Measurements from ENCODE around the gene TLE5. TPM values are rescaled to one million over a fixed set of nuclear protein-coding genes. Genes with fewer than 3 reads are reported as not detected.
"Not testable (repeated sequence)": the region's sequence is repeated elsewhere in the genome, so short reads cannot be mapped to it uniquely, and the experiment has no call there.

TLE5 gene
- total RNA-seq, 1 experiment from 2014 or later = 208 TPM

DNA sequence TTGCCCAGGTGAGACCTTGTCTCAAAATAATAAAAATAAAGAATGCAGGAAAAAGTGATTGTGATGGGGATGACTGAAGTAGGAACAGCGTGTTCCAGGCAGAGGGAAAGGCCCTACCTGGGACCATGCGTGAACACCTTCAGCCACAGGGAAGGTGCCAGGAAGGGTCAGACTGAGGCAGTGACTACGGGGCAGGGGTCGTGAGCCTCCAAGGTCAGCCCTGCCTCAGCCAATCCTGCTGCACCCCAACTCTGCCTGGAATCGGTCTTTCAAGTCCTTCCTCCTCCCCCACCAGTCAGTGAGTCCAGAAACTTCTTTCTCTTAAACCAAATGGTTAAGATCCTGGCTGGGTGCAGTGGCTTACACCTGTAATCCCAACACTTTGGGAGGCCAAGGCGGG is 17.1 kb downstream of the TLE5 start:
- no peak for DNase-seq (ENCODE audit: low read depth)

DNA sequence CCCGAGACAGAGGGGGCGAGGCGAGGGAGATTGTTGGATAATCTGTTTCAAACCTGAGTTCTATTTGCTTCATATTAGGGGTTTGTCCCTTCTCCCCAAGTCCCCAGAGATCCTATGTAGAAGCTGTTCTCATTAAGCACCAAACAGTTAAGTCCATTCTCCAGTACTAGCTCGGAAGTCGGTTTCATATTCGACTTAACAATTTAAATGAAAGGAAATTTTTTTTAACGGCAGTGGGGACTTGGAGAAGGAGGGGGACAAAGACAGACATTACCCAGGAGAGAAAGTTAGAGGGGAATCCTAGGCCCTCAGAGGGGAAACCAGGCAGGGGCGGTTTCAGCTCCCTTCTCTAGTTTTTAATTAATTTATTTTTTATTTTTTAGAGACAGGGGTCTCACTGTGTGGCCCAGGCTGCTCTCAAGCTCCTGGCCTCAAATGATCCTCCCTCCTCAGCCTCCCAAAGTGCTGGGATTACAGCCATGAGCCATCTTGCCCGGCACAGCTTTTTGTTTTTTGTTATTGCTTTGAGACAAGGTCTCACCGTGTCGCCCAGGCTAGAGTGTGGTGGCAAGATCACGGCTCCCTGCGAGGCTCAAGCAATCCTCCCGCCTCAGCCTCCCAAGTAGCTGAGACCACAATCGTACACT is 19.6 kb downstream of the TLE5 start:
- no peak for DNase-seq (ENCODE audit: low read depth)

DNA sequence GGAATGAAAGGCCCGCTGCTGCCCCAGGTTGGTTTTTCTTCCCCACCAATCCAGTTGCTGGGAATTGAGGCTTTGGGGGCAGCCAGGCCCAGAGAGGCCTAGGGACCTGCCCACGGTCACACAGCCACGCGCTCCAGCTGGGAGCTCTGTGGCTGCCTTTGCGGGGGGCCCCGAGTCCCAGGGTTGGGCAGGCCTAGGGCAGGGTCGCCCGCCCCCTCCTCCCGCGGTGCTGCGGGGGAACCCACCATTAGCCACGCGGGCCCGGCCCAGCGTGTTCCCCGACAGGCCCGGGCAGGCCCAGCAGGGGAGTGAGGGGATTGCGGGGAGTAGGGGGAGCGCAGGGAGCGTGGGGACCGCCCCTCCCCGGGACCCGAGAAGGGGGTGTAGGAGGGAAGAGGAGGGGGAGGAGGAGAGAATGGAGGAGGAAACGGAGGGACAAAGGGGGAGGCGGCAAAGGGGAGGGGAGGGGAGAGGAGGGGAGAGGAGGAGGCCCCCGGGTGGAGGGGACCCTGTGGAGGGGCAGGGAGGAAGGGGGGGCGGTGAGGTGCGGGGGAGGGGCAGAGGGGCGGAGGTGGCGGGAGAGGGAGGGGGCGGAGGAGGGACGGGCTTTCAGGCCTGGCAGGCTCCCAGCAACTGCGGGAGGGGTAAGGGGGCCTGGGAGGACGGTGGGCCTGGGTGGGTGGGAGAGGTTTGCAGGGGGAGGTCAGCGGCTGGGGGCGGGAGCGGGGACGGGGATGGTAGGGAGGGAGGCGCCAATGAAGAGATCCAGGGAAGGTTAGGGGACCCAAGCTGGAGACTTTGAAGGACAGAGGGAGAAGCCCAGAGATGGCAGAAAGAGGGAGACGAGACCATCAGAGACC is 20.3 kb downstream of the TLE5 start:
- no peak for DNase-seq (ENCODE audit: low read depth)

DNA sequence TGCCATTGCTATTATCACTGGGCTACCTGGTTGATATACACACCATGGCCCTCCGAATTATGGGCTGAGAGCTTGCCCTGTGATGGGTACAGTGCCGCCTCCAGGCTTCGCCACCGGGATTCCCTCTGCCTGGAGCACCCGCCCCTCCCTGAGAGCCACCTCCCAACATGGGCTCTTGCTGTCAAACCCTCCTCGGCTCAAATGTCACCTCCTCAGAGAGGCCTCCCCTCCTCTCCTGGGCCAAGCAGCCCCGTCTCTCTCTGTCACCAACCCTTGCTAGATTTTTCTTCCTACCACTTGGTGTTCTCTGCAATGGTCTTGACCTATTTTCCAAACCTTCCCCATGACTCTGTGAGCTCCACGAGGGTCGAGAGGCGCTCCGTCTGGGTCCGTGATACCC is 21.0 kb downstream of the TLE5 start:
- no peak for DNase-seq (ENCODE audit: low read depth)

DNA sequence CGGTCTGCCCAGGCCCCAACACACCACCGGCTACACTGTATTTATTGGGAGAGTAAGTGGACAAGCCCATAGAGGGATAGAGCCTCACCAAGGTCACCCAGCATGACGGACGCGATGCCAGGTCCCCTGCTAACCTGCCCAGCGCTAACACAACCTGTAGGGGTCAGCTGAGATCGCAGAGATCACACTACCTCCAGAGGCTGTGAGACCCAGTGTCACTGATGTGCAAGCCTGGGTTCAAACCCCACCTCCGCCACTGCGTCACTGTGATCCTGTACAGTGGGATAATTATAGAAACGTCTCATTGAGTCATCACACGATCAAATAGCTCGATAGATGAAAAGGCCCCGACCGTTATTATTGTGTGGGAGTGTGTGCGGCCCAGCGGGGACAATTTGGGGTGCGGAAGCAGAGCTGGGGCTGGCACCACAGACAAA is 22.6 kb downstream of the TLE5 start:
- no peak for DNase-seq (ENCODE audit: low read depth)

DNA sequence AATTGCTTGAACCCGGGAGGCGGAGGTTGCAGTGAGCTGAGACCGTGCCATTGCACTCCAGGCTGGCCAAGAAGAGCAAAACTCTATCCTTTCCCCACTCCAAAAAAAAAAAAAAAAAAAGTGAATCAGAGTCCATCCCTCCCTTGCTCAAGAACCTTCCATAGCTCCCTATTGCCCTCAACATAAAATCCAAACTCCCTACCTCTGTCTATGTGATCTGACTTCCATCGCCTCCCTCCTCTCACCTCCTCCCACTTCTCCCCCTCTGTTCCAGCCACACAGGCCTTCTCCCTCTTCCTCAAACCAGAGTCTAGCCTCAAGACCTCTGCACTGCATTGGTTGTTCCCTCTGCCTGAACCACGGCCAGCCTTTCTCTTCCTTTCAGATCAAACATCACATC is 23.2 kb downstream of the TLE5 start:
- no peak for DNase-seq (ENCODE audit: low read depth)

DNA sequence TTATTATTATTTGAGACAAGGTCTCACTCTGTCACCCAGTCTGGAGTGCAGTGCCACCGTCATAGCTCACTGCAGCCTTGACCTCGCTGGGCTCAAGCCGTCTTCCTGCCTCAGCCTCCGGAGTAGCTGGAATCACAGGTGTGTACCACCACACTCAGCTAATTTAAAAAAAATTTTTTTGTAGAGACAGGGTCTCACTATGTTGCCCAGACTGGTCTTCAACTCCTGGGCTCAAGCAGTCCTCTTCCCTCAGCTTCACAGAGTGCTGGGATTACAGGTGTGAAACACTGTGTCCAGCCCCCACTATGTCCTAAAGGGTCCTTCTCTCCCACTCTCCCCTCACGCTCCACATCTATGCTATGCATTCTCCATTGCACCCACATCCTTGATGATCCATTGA is 24.1 kb downstream of the TLE5 start:
- DNase-seq (ENCODE audit: low read depth) = no peak

DNA sequence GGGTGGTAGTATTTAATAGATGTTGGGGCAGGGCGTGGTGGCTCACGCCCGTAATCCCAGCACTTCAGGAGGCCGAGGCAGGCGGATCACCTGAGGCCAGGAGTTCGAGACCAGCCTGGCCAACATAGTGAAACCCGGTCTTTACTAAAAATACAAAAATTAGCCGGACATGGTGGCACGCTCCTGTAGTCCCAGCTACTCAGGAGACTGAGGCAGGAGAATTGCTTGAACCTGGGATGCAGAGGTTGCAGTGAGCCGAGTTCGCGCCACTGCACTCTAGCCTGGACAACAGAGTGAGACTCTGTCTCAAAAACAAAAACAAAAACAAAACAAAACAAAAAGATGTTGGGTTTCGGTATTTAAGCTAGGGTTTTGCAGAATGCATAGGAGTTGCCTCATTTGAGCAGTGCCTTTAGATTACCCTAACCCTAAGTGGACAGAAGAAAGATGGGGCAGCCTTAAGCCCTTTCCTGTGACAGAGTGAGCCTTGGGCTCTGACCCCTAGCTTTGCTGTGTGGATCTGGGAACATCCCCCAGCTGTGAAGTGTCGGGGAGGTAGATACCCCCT is 25.2 kb downstream of the TLE5 start:
- not testable (repeated sequence) for DNase-seq (ENCODE audit: low read depth)

DNA sequence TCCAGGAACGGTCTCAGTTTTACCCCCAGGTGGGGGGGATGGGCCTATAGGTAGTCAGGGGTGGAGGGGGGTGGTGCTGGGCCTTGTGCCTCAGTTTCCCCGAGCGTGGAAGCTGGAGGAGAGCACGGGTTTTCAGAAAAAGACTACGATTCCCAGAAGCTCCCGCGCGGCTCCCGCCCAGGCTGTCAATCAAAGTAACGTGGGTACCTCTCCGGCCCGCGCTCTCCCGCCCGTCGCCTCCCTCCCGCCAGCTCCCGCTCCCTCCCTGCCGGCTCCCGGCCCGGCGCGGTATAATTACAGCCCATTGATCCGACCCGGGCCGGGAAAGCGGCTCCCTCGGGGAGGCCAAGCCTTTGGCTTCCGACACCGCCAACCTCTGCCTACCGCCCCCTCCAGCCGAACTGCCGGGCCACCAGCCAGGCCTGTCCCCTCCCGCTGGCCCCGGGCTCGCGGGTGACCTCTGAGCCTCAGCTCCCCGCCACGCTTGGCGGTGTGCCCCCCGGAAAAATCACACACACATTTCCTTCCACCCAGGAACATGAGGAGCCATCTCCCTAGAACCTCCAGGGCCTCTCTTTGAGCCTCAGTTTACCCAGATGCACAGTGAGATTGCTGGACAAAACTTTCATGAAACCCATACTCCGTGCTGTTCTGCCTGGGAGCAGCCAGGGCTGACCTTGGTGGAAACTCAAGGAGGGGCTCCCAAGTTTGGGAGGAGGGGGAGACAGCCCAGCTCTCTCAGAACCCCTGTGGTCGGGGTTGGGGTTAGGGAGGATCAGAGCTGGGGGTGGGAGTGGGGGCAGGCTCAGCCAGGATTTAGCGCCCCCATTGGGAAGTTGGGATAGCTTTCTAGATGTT is 25.9 kb downstream of the TLE5 start:
- DNase-seq (ENCODE audit: low read depth) = peak; percentile 90

DNA sequence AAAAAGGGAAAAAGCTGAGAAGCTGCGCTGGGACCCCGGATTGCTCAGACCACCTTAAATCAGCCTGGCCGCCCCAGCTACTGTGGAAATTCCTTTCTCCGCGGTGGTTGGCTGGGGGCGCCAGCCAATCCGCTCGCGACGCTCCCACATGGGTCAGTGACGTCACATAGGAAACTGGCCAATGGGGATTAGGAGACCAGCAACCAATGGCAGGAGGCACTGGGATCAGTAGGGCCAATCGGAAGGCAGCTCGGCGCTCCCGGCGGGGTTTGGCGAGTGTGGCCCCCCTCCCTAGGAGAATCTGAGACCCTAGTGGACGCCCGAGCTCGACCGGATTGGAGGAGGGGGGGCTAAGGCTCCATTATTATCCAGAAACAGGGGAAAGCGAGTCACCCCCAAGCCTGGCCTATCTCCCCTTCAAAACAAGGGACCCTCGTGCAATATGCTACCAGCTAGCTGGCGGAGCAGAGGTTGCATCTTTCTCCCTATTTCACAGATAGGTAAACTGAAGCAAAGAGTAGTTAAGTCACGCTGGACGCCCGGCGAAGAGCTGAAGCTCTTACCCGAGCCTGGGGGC is 26.7 kb downstream of the TLE5 start:
- DNase-seq (ENCODE audit: low read depth) = peak; percentile 99

DNA sequence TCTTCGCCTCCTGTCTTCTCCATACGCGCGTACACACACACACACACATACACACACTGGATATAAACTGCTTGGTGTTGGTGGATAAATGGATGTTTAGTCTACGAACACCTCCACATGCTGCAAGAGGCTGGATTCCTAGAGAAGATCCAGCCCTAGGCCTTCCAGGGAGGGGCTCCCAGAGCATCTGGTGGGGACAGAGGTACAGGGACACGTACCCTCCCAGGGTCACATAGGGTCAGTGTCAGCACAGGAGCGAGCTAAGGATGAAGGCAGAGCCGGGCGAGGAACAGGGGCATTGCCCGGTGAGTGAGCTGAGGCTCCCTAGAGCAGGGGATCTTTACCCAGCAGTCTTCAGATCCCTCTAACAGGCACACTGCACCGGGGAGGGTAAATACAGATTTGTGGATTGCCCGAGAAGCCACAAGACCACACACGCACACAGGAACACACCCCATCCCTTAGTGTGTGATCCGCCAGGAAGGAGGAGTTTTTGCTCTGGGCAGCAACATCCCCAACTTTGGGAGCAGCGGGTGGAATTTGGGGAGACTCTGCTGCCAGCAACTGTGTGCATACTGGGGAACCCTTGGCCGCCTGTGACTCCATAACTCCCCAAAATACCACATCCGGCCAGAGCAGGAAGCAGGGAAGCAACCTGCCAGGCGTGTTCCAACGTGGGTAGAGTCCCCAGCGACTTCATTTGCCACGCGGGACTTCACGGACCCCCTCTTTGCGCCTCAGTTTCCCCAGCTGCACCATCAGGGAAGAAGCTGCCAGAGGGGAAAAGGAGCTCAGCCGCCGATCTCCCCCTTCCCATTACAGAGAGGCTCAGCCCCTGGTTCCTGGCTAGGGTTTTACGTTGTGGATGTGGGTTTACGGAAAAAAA is 27.4 kb downstream of the TLE5 start:
- peak; percentile 66 for DNase-seq (ENCODE audit: low read depth)

DNA sequence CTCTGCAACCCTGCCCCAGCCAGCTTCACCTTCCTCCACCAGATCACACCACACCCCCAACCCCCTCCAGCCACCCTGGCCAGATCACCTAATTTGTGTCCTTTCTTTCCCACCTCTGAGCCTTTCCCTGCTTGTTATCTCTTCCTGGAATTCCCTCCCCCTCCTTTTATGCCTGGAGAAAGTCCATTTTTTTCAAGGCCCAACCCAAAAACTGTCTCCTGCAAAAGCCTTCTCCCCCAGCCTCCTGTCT is 28.0 kb downstream of the TLE5 start:
- DNase-seq (ENCODE audit: low read depth) = no peak

DNA sequence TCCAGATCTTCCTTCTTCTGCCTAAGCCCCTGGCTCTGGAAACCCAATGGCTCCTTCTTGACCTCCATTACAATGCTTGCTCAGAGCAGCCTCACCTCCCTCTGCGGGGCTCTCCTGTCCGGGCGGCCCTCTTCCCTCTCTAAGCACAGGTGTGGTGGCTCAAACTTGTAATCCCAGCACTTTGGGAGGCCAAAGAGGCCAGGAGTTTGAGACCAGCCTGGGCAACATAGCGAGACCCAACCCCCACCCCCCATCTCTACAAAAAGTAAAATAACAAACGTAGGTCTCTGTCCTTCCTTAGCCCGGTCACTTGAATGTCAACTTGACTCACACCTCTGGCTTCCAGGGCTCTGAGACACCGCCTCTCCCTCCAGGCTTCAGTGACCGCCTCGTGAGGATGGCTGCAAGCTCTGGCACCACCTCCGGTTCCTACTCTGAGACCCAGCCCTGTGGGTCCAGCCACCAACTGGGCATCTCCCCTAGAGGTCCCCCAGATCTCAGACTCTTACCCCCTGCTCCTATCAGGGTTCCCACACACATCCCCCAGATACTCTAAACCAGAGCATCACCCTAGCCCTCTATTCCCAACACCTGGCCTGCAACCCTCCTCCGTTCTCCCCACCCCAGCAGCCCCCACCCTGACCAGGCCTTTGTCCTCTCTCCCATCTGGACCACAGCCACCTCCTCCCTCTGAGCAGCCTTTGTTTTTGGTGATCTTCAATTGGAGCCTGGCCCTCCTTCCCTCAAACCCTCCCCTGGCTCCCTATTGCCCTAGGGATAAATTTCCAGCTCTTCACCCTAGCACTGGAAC is 28.5 kb downstream of the TLE5 start:
- no peak for DNase-seq (ENCODE audit: low read depth)

DNA sequence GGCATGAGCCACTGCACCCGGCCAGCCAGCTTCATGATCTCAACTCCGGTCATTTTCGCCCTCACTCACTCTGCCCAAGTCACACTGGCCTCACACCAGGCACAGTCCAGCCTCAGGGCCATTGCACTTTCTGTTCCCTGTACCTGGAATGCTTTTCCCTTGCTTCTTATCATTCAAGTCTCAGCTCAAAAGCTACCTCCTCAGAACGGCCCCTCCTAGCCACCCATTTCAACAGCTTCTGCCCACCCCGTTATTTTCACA is 30.8 kb downstream of the TLE5 start:
- DNase-seq (ENCODE audit: low read depth) = no peak

DNA sequence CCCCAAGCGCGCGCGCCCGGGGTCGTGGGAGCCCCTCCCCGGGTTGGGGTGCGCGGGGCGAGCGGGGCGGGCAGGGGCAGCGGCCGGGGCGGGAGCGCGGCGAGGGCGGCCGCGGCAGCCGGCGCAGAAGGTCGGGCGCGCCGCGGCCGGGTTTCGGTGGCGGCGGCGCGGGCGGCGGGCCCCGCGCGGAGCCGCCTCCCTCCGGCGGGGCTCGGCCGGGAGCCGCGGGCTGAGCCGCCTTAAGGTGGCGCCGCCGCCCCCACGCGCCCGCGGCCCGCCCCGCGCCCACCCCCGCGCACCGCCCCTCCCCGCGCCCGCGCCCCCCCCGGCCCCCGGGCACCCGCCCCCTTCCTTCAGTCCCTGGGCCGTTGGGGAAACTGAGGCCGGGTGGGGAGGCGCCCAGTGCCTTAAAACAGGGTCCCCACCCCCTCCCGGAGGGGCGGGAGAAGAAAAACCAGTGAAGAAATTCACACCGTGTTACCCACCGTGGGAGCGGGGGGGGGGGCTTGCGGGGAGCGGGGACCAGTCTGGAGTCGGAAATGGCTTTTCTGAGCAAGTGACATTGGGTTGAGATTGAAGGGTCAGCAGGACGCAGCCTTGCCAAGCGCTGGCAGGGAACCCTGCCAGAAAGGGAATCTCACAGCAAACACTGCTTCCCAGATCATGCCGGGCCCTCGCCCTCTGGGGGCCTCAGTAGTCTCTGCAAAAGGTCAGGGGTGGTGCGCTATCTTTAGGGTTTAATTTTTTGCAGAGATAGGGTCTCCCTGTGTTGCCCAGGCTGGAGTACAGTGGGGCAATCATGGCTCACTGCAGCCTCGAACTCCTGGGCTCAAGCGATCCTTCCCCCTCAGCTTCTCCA is 33.0 kb downstream of the TLE5 start, which contains the start of gene TLE2:
TLE2 (minus strand) TSS at position 216 of the 859 bp plus-strand sequence. CDS start 376 bp downstream, outside the sequence.
- no peak for DNase-seq (ENCODE audit: low read depth)

DNA sequence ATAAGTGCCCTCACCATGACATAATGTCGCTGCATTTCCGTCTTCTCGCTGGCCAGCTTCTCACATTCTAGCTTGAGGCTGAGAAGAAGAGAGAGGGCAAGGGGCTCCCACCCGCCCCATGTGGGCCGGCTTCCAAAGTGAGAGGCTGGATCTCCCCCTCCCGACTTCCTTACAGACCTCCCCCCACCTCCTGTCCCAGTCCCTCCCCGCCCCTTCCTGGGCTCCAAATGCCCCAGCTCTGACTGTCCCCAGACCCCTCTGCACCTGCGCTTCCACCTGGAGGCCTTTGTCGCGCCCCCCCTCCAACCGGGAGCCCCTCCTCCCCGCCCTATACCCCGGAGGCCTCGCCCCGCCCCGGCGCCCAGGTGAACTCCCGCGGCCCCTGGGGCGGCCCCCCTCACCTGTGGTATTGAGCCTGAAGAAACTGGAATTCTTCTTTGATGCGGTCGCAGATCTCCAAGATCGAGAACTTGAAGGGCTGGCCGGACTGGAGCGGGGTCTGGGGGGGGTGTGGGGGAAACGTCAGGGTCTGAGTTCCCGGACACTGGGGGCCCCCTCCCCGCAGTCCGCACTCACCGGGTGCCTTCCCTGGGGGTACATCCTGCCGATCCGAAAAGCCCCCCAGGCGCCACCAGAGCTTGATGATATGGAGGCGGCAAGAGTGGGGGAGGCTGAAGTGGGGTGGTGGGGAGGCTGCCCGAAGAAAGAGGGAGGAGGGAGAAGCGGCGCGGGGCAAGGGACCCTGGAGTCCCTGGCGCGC is 33.8 kb downstream of the TLE5 start:
- DNase-seq (ENCODE audit: low read depth) = no peak

DNA sequence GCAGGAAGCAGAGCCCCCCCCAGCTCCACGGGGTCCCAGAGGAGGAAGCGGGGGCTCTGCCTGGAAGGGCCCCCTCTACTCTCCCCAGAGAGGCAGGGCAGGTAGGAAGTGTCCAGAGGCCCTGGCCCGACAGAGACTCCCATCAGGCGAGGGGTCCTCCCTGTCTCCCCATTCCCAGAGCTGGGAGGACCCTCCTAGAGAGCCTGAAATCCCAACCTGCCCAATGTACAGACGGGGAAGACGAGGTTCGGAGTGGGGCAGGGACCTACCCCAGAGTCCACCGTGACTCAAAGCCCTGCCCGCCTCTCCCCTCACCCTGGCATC is 34.4 kb downstream of the TLE5 start:
- no peak for DNase-seq (ENCODE audit: low read depth)

DNA sequence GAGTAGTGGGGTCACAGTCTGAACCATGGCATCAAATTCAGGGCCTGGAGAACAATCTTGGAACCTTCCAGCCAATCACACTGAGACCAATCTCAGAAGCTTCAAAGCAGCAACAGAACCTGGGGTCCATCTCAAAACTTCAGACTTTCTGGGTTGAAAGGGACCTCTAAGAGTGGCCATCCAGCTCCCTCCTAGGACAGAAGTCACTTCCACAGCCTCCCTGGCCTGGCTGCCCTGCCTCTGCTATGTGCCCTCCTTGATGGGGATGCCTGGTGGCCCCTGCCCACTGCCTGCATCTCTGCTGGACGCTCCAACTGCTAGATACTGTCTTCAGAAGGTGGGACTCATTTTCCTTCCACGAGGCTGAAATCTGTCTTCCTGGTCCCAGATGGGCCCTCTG is 35.0 kb downstream of the TLE5 start:
- DNase-seq (ENCODE audit: low read depth) = no peak

DNA sequence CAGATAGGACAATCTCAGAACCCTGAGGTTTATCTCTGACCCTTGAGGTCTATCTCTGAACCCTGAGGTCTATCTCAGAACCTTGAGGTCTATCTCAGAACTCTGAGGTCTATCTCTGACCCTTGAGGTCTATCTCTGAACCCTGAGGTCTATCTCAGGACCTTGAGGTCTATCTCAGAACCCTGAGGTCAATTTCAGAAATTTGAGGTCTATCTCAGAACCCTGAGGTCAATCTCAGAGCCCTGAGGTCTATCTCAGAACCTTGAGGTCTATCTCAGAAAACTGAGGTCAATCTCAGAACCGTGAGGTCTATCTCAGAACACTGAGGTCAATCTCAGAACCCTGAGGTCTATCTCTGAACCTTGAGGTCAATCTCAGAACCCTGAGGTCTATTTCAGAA is 35.5 kb downstream of the TLE5 start:
- no peak for DNase-seq (ENCODE audit: low read depth)

All from RPMI7951 (cell line).